Glutamatergic neuron (in vitro differentiated cells): ENCODE data around the gene MLST8. TPM values are rescaled to one million over a fixed set of nuclear protein-coding genes. Genes with fewer than 3 reads are reported as not detected.

Source experiments
- DNase-seq: peaks from one replicate; pipeline ENCODE4 v3.0.0; 2022
- H3K27ac Mint-ChIP-seq: one replicate; pipeline ENCODE4 v1.8.0; 2020; ENCODE audit warnings: mild to moderate bottlenecking, mixed read lengths, inconsistent platforms; ENCODE audit not compliant: unreplicated experiment
- H3K27me3 Mint-ChIP-seq: one replicate; pipeline ENCODE4 v1.8.0; 2020; ENCODE audit warnings: mild to moderate bottlenecking, moderate library complexity, mixed read lengths, inconsistent platforms; ENCODE audit not compliant: unreplicated experiment
- H3K36me3 Mint-ChIP-seq: one replicate; pipeline ENCODE4 v1.8.0; 2020; ENCODE audit warnings: mild to moderate bottlenecking, mixed read lengths, inconsistent platforms; ENCODE audit not compliant: unreplicated experiment
- H3K4me1 Mint-ChIP-seq: one replicate; pipeline ENCODE4 v1.8.0; 2020; ENCODE audit warnings: mild to moderate bottlenecking, low read depth, mixed read lengths, inconsistent platforms; ENCODE audit not compliant: unreplicated experiment
- H3K4me3 Mint-ChIP-seq: one replicate; pipeline ENCODE4 v1.8.0; 2020; ENCODE audit warnings: mild to moderate bottlenecking, mixed read lengths, inconsistent platforms; ENCODE audit not compliant: unreplicated experiment
- H3K9me3 Mint-ChIP-seq: one replicate; pipeline ENCODE4 v1.8.0; 2020; ENCODE audit warnings: mild to moderate bottlenecking, moderate library complexity, mixed read lengths, inconsistent platforms; ENCODE audit not compliant: unreplicated experiment
- total RNA-seq: library from RNA; stranded (reverse); fragmentation: NEBNext Ultra II Directional; extraction: Animal tissue kit (Norgen Biotek cat#: 25700); gene quantifications from one replicate; pipeline ENCODE4 v1.2.1, GENCODE V29; 2021; ENCODE audit not compliant: unreplicated experiment
- TF ChIP-seq, protein P1 (sequence below): fragments of 200-600 bp; sonication (generic); IDR thresholded peaks from one replicate; pipeline ENCODE4 v1.5.0; 2021; ENCODE audit not compliant: partially characterized antibody, unreplicated experiment

MLST8 gene
- total RNA-seq, 1 donor from 2014 or later, result 57.9 TPM

DNA sequence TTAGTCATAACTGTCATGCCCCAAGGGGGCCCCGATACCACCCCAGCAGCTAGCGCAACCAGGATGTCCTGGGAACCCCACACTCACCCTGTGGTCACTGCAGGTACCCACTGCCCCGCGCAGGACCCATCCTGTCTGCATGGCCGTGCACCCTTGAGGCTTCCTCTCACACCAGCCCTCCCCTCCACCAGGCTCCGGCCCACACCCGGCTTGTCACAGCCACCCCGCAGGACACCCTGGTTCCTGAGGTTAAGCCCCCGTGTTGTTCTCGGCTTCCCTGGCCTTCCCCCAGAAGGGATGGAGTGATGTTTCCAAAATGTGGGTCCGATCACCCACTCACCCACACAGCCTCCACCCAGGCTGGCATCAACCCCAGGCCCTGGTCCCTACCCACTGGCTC is 38.5 kb downstream of the MLST8 start:
- no peak for DNase-seq
- Mint-ChIP-seq H3K4me1 (no peaks in the 10 kb centered on the region), H3K9me3 (peaks cover 5% of the 10 kb centered on the region), H3K27me3 (no peaks in the 10 kb centered on the region), H3K27ac (no peak overlapping the region), H3K36me3 (no peaks in the 10 kb centered on the region), H3K4me3 (no peak overlapping the region)
- TF ChIP-seq, protein P1, sequence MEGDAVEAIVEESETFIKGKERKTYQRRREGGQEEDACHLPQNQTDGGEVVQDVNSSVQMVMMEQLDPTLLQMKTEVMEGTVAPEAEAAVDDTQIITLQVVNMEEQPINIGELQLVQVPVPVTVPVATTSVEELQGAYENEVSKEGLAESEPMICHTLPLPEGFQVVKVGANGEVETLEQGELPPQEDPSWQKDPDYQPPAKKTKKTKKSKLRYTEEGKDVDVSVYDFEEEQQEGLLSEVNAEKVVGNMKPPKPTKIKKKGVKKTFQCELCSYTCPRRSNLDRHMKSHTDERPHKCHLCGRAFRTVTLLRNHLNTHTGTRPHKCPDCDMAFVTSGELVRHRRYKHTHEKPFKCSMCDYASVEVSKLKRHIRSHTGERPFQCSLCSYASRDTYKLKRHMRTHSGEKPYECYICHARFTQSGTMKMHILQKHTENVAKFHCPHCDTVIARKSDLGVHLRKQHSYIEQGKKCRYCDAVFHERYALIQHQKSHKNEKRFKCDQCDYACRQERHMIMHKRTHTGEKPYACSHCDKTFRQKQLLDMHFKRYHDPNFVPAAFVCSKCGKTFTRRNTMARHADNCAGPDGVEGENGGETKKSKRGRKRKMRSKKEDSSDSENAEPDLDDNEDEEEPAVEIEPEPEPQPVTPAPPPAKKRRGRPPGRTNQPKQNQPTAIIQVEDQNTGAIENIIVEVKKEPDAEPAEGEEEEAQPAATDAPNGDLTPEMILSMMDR, result no peak

GRCh38 chr16:2244301-2244700 is 39.0 kb downstream of the MLST8 start:
- H3K9me3 Mint-ChIP-seq, result peaks cover 5% of the 10 kb centered on the region
- H3K36me3 Mint-ChIP-seq, result no peaks in the 10 kb centered on the region
- H3K27me3 Mint-ChIP-seq, result no peaks in the 10 kb centered on the region
- no peaks in the 10 kb centered on the region for H3K4me1 Mint-ChIP-seq
- TF ChIP-seq, protein P1, result no peak
- no peak for DNase-seq
- H3K27ac Mint-ChIP-seq, result no peak overlapping the region
- no peak overlapping the region for H3K4me3 Mint-ChIP-seq

DNA sequence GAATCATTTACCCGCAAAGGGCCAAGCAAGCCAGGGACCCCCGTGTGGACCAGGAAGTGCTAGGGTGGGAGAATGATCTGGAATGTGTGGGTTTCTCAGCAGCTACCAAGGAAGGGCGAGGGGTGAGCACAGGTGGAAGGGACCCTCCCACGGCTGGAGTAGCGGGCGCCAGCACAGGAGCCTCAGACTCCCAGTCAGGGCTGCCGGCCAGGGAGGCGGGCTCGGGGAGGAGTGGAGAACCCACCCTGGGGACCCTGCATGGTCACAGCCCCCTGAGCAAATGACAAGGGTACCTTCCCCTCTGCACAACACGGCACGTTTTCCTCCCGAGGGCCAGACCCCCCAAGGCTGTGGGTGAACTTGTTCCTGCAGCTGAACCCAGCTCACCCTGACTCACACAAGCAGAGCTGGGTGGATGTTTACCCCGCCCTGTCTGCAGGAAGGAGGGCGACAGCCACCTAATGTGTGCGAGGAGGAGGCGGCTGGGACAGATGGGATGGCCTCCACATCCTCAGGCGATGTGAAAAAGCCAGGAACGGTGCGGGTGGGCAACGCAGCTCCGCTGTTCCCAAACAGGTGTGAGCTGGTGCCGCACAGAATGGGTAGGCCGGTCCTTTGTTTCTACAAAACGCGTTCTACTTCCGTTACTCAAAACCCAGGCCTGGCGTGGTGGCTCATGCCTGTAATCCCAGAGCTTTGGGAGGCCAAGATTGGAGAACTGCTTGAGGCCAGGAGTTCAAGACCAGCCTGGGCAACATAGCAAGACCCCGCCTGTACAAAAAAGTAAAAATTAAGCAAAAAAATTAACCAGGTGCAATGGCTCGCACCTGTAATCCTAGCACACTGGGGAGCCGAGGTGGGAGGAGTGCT is 39.9 kb downstream of the MLST8 start:
- no peaks in the 10 kb centered on the region for H3K36me3 Mint-ChIP-seq
- H3K27me3 Mint-ChIP-seq, result no peaks in the 10 kb centered on the region
- TF ChIP-seq, protein P1, result no peak
- peaks cover 5% of the 10 kb centered on the region for H3K9me3 Mint-ChIP-seq
- H3K4me1 Mint-ChIP-seq, result no peaks in the 10 kb centered on the region
- H3K4me3 Mint-ChIP-seq, result no peak overlapping the region
- no peak overlapping the region for H3K27ac Mint-ChIP-seq
- DNase-seq, result no peak

DNA sequence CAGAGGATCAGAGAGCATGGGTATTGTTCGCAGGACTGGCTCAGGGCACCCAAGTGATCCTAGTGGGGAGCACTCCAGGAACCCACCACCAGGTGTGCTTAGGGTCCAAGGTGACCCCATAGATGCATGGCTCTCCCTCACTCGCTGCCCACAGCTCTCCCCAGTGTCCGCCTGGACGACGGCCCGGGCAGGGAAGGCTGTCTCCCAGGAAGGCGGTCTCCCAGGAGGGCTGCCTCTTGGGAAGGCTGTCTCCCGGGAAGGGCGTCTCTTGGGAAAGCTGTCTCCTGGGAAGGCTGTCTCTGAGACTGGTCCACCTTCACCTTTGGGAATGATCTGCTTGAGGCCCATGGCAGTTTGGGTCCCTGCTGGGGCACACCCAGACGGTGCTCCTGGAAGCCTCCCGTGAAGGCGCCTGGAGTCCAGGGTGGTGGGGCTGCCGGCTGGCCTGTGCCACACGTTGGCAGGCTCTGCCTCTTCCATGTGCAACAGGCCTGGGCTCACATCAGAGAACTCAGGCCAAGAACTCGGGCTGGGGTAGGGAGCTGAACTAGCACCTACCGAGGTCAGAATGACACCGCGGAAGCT is 41.1 kb downstream of the MLST8 start:
- Mint-ChIP-seq H3K9me3 (peaks cover 5% of the 10 kb centered on the region), H3K27ac (no peak overlapping the region), H3K4me1 (no peaks in the 10 kb centered on the region), H3K36me3 (no peaks in the 10 kb centered on the region), H3K27me3 (no peaks in the 10 kb centered on the region), H3K4me3 (no peak overlapping the region)
- no peak for DNase-seq
- TF ChIP-seq, protein P1, result no peak
